ENCODE data around the gene COA5. TPM values are rescaled to one million over a fixed set of nuclear protein-coding genes. Genes with fewer than 3 reads are reported as not detected.

Gene COA5, protein sequence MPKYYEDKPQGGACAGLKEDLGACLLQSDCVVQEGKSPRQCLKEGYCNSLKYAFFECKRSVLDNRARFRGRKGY
- total RNA-seq (2022; extraction: Qiagen RNA extraction), result 15.6 to 24.5 TPM (median 23.4 TPM) in 5 replicates

DNA sequence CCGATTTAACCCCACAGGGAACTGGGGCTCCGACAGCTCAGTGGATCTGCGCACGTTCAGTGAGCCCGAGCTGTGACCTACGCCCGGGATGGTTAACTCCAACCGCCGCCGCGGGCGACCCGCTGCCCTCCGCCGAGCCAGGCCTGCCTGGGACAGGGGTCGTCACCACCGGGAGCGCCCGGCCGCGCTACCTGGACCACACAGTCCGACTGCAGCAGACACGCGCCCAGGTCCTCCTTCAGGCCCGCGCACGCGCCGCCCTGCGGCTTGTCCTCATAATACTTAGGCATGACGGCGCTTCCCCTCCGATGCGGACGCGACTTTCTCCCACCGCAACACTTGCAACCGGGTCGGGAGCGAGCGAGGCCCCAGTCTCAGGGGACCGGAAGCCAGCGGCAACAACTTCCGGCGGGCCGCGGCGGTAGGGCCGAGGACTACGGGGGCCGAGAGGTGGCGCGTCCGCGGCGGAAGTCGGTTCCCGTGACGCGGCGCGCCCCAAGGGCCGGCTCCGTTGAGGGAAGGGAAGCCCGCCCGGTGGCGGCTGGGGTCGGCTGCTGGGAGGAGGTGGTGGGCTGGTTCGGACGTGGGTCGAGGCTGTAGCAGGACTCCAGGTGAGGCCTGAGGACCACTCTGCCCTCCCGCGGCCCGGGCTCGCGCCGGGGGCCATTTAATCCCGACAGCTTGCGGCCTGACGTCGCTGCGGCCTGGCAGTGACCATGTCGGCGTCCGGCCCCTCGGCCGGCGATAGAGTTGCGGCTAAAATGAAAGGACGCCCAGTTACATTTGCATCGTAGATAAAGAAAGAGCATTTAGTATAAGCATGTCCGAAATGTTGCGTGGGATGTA is at the start of gene COA5, which contains the start of gene UNC50:
COA5 (minus strand) TSS at position 397 of the 846 bp plus-strand sequence; CDS start at position 290, 107 bp downstream.
UNC50 (plus strand) TSS at position 474 of the 846 bp plus-strand sequence. CDS start 1,171 bp downstream, outside the sequence.

Other genes starting within 250 kb of the COA5 start
- 6.0 to 9.3 TPM (median 8.9 TPM) in 5 replicates for gene INPP4A, start 163.7 kb downstream of the COA5 start, total RNA-seq (2022; extraction: Qiagen RNA extraction)
- gene UNC50, start 77 bp upstream of the COA5 start, total RNA-seq (2022; extraction: Qiagen RNA extraction), result 45.0 to 49.1 TPM (median 46.1 TPM) in 5 replicates
- 1.6 to 3.1 TPM (median 2.1 TPM) in 5 replicates for gene MGAT4A, start 122.6 kb upstream of the COA5 start, total RNA-seq (2022; extraction: Qiagen RNA extraction)